HG03439 (cell line): ENCODE results near the gene MEGF9.
"Not testable (repeated sequence)": the region's sequence is repeated elsewhere in the genome, so short reads cannot be mapped to it uniquely, and the experiment has no call there.

Experiments
- ATAC-seq: cut with Tn5 transposase; IDR thresholded peaks from one replicate; pipeline ENCODE4 v1.9.1; 2021; ENCODE audit warnings: mild to moderate bottlenecking, moderate library complexity; ENCODE audit not compliant: unreplicated experiment

MEGF9 gene

GRCh38 chr9:120714088-120714845 lies at the start of gene MEGF9:
MEGF9 (minus strand) TSS chr9:120714470; CDS start chr9:120714358, 112 bp downstream.
- peak; percentile 98 for ATAC-seq

DNA sequence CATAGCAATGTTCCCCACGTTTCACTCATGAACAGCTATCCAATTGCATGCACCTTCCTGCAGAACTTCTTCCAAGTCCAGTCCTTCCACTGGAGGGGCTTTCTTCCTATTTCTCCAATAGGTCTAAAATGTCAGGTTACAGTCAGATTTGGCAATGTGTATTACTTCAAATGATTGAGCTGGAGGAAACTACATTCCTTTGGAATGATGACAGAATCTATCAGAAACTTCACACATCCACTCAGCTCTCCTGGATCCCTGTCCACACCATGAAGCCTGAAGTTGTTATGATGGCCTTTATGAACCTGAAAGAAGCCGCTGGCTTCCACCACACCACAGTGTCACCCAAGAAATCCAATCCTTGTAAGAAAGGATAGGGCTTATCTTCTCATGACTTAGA lies 46.7 kb upstream of the MEGF9 start:
- ATAC-seq: no peak

GRCh38 chr9:120759755-120760400 lies 45.6 kb upstream of the MEGF9 start:
- ATAC-seq: no peak

DNA sequence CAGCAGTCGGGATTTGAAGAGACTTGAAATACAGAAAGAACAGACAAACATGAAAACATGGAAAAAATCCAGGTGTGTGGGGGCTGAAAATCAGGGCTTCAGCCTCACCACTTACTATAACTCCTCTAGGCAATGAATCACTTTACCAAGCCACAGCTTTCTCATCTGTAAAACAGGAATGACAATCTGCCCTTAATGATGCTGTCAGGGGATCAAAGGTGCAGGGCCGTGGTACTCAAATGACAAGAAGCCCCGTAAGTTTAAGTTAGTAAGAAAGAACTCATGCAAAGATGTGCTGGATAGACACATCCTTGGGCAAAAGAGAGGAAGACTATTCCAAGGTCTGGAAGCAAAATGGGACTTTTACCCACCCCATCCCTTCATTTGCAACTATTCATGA lies 44.3 kb upstream of the MEGF9 start:
- no peak for ATAC-seq

DNA sequence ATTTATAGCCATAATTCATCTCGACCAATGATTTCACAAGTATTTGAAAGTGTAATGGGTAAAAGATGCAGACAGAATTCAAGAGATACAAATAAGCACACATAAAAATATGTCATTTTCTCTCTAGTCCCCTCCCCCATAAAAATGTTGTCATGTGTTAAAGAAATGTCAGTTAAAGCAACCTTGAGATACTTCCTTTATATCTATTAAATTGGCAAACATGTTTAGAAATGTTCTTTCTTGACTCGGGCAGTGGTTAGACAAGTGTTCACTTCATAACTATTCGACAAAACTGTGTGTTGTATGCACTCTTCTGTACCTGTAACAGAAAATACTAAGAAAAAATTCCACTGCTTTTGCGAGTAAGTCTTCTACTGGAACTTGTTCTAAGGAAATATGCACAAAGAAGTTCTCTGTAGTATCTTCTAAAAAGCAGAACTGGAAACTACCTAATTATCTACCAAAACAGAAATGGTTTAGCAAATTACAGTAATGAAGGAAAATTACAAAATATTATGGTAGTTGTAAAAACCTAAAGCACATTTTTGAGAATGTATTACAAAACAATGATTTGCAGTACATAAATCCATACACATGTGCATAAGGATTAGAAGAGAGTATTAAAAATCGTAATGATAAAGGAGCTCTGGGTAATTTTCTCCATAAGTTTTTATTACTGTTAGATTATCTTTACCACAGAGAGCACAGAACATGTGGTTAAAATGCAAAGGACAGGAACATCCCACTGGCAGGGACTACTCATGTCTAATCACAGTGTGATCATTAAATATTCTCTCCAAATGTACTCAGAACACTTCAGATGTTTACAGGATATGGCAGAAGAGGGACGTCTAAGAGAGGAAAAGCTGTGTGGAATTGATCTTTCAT lies 43.0 kb upstream of the MEGF9 start:
- no peak for ATAC-seq

GRCh38 chr9:120756531-120756930 lies 42.3 kb upstream of the MEGF9 start:
- ATAC-seq: no peak

DNA sequence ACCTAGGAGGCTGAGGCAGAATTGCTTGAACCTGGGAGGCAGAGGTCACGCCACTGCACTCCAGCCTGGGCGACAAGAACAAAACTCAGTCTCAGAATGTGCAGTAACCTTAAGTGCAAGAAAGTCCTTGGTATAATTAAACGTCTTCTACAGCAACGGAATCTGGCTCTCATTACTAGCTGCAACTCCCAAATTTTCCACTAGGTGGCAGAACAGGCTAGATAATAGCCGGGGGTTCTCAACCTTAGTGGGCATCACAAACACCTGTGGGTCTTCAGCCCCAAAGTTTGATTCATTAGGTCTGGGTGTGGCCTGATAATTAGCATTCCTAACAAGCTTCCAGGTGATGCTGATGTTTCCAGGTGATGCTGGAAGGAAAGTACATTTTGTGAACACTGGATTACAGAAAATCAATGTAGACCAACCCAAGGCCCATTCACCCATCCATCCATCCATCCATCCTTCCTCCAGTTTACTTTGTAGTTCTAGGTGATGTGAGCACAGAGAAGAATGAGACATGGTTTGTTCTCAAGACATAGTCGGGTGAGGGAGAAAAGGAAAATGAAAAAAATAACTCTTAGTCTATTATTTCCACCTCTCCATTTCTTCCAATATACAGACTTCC lies 41.7 kb upstream of the MEGF9 start:
- ATAC-seq: peak; percentile 53

DNA sequence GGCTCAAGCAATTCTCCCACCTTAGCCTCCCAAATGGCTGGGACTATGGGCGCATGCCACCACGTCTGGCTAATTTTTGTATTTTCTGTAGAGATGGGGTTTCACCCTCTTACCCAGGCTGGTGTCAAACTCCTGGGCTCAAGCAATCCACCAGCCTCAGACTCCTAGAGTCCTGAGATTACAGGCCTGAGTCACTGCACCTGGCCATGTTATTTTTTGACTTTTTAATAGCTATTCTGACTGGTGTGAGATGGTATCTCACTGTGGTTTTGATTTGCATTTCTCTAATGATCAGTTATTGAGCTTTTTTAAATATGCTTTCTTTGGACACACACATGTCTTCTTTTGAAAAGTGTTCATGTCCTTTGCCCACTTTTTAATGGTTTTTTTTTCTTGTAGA lies 40.8 kb upstream of the MEGF9 start:
- peak; percentile 80 for ATAC-seq

- no peak for ATAC-seq
Observed at GRCh38 chr9:120750421-120750820, 36.2 kb upstream of the MEGF9 start.

GRCh38 chr9:120746366-120746765 lies 32.1 kb upstream of the MEGF9 start:
- ATAC-seq: not testable (repeated sequence)

DNA sequence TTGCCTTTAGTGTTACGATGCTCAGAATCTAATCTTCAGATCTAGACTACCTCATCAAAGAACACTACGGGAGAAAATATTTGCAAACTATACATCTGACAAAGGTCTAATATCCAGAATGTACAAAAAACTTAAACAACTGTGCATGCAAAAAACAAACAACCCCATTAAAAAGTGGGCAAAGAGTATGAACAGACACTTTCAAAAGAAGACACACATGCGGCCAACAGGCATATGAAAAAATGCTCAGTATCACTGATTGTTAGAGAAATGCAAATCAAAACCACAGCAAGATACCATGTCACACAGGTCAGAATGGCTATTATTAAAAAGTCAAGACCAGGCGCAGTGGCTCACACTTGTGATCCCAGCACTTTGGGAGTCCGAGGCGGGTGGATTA lies 31.0 kb upstream of the MEGF9 start:
- no peak for ATAC-seq

GRCh38 chr9:120742951-120743416 lies 28.7 kb upstream of the MEGF9 start:
- ATAC-seq: no peak

GRCh38 chr9:120741701-120742100 lies 27.4 kb upstream of the MEGF9 start:
- no peak for ATAC-seq

- ATAC-seq: no peak
Observed at GRCh38 chr9:120741191-120741590, 26.9 kb upstream of the MEGF9 start.

GRCh38 chr9:120740132-120740531 lies 25.9 kb upstream of the MEGF9 start:
- no peak for ATAC-seq

GRCh38 chr9:120737416-120738165 lies 23.3 kb upstream of the MEGF9 start:
- no peak for ATAC-seq

- no peak for ATAC-seq
Observed at GRCh38 chr9:120736881-120737280, 22.6 kb upstream of the MEGF9 start.

GRCh38 chr9:120735415-120736126 lies 21.3 kb upstream of the MEGF9 start:
- ATAC-seq: no peak

GRCh38 chr9:120734607-120735410 lies 20.5 kb upstream of the MEGF9 start:
- no peak for ATAC-seq
